HepG2 (cell line): ENCODE data around the gene TOR1AIP1. TPM values are rescaled to one million over a fixed set of nuclear protein-coding genes. Genes with fewer than 3 reads are reported as not detected.

Experiments used
- HDAC6 ChIP-seq: fragments of 200-600 bp; sonication (generic); IDR thresholded peaks from 2 replicates; pipeline ENCODE4 v1.7.0; 2017; ENCODE audit warnings: mild to moderate bottlenecking, antibody characterized with exemption, low read length, low read depth
- NFE2L1 ChIP-seq: sonication (generic); formaldehyde crosslinking; IDR thresholded peaks from 2 replicates; pipeline ENCODE4 v1.4.0; 2020; ENCODE audit warnings: missing genetic modification reagents, mild to moderate bottlenecking, borderline replicate concordance
- RBM22 ChIP-seq: fragments of 200-400 bp; formaldehyde crosslinking; optimal IDR thresholded peaks from 2 replicates; pipeline ENCODE3; 2017; ENCODE audit warnings: mild to moderate bottlenecking, low read length, moderate library complexity
- RFX1 ChIP-seq: fragments of 450-650 bp; IDR thresholded peaks from 2 replicates; pipeline ENCODE4 v1.6.1; 2017
- SOX6 ChIP-seq, 2 experiments: fragments of 450-650 bp in 1 of 2; sonication (generic) in 1 of 2; formaldehyde crosslinking in 1 of 2; IDR thresholded peaks; 2 replicates each; pipeline versions ENCODE4 v1.4.0 to v1.6.1; 2017 to 2020; ENCODE audit warnings: antibody characterized with exemption in 1 of 2, mild to moderate bottlenecking in 1 of 2, missing genetic modification reagents in 1 of 2
- ZNF292 ChIP-seq: sonication (generic); formaldehyde crosslinking; IDR thresholded peaks from 2 replicates; pipeline ENCODE4 v1.8.1; 2022; ENCODE audit warnings: mild to moderate bottlenecking, low read depth, missing genetic modification reagents, borderline replicate concordance
- ZNF337 ChIP-seq: sonication (generic); formaldehyde crosslinking; IDR thresholded peaks from 2 replicates; pipeline ENCODE4 v1.5.1; 2020; ENCODE audit warnings: missing genetic modification reagents, low read depth, mild to moderate bottlenecking, borderline replicate concordance
- ZNF354B ChIP-seq: sonication (generic); formaldehyde crosslinking; IDR thresholded peaks from 2 replicates; pipeline ENCODE4 v1.8.0; 2022; ENCODE audit warnings: mild to moderate bottlenecking, missing genetic modification reagents
- polyA plus RNA-seq, 8 experiments: library from polyadenylated mRNA; depleted of rRNA in 3 of 8; stranded (reverse) in 7 of 8; unstranded in 1 of 8; fragments of >200 nt; fragmentation: Illumina TruSeq in 4 of 8; extraction: Trizol in 4 of 8; gene quantifications; 2 replicates each; pipeline versions ENCODE4 v1.2.1 to v1.2.3, GENCODE V29; 2011 to 2016; ENCODE audit warnings: low read depth in 4 of 8, missing spikeins in 1 of 8, mixed read lengths in 1 of 8; ENCODE audit not compliant: insufficient read depth in 1 of 8
- total RNA-seq, 5 experiments: library from RNA; depleted of rRNA; stranded (reverse); fragments of >200 nt; fragmentation: Illumina TruSeq; extraction: Trizol; gene quantifications; 2 replicates each; pipeline ENCODE4 v1.2.3, GENCODE V29; 2016; ENCODE audit warnings: low read depth in 1 of 5
- TF ChIP-seq, protein P1 (sequence below): sonication (generic); formaldehyde crosslinking; IDR thresholded peaks from 2 replicates; pipeline ENCODE4 v1.8.0; 2023; ENCODE audit warnings: mild to moderate bottlenecking, missing genetic modification reagents
- TF ChIP-seq, protein P2 (sequence below), 2 experiments: fragments of 450-650 bp in 1 of 2; sonication (generic) in 1 of 2; formaldehyde crosslinking; IDR thresholded peaks; 2 replicates each; pipeline versions ENCODE4 v1.5.0 to v1.8.0; 2020 to 2022; ENCODE audit warnings: mild to moderate bottlenecking in 1 of 2, missing genetic modification reagents in 1 of 2
- TF ChIP-seq, protein P3 (sequence below): sonication (generic); formaldehyde crosslinking; IDR thresholded peaks from 2 replicates; pipeline ENCODE4 v1.5.0; 2020; ENCODE audit warnings: missing genetic modification reagents
- TF ChIP-seq, protein P4 (sequence below): IDR thresholded peaks from 2 replicates; pipeline ENCODE4 v1.6.1; 2016; ENCODE audit warnings: low read depth, control low read depth
- TF ChIP-seq, protein P5 (sequence below): fragments of 450-650 bp; IDR thresholded peaks from 2 replicates; pipeline ENCODE4 v1.6.1; 2017; ENCODE audit warnings: mild to moderate bottlenecking
- TF ChIP-seq, protein P6 (sequence below): sonication (generic); formaldehyde crosslinking; IDR thresholded peaks from 2 replicates; pipeline ENCODE4 v1.8.1; 2023; ENCODE audit warnings: missing genetic modification reagents, mild to moderate bottlenecking, borderline replicate concordance
- TF ChIP-seq, protein P7 (sequence below): sonication (generic); formaldehyde crosslinking; IDR thresholded peaks from 2 replicates; pipeline ENCODE4 v1.5.1; 2020; ENCODE audit warnings: missing genetic modification reagents, mild to moderate bottlenecking, borderline replicate concordance
- TF ChIP-seq, protein P8 (sequence below): IDR thresholded peaks from 2 replicates; pipeline ENCODE4 v1.6.1; 2016; ENCODE audit warnings: missing biosample characterization, missing genetic modification reagents, low read depth

TOR1AIP1 gene
- total and polyA plus RNA-seq, 2 of the 13 experiments (the other 11 are each of a cell fraction or from before 2014, with no cell fraction given) = 15.6 to 29.0 TPM

DNA sequence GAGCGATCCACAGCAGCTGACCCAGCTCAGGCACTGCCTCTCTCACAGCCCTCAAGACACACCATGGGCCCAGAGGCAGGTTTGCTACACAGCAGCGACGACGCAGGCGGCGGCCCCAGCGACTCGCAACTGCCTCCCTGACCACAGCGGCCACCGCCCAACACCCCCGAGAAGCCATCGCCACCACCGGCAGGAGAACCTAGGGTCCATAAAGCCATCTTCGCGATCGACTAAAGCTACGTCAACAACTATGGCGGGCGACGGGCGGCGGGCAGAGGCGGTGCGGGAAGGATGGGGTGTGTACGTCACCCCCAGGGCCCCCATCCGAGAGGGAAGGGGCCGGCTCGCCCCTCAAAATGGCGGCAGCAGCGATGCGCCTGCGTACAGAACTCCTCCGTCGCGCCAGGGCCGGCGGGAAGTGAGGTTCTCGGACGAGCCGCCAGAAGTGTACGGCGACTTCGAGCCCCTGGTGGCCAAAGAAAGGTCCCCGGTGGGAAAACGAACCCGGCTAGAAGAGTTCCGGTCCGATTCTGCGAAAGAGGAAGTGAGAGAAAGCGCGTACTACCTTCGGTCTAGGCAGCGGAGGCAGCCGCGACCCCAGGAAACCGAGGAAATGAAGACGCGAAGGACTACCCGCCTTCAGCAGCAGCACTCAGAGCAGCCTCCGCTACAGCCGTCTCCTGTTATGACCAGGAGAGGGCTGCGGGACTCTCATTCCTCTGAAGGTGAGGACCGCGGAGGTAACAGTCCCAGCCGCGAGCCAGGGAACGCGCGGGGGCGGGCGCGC lies at the start of gene TOR1AIP1 (continued):
- TF ChIP-seq, protein P1, sequence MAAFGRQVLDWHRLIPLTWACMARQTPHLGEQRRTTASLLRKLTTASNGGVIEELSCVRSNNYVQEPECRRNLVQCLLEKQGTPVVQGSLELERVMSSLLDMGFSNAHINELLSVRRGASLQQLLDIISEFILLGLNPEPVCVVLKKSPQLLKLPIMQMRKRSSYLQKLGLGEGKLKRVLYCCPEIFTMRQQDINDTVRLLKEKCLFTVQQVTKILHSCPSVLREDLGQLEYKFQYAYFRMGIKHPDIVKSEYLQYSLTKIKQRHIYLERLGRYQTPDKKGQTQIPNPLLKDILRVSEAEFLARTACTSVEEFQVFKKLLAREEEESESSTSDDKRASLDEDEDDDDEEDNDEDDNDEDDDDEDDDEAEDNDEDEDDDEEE (CRISPR knock-in tag) = no peak; the same call in 1 of the 2 replicates
- TF ChIP-seq, protein P2, sequence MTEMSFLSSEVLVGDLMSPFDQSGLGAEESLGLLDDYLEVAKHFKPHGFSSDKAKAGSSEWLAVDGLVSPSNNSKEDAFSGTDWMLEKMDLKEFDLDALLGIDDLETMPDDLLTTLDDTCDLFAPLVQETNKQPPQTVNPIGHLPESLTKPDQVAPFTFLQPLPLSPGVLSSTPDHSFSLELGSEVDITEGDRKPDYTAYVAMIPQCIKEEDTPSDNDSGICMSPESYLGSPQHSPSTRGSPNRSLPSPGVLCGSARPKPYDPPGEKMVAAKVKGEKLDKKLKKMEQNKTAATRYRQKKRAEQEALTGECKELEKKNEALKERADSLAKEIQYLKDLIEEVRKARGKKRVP (CRISPR knock-in tag; IDR thresholded peaks at IDR 0.05) = peak in 1 of 2 experiments; percentile 40; a peak in 1 of 4 replicates
- TF ChIP-seq HDAC6 = no peak
- TF ChIP-seq, protein P3, sequence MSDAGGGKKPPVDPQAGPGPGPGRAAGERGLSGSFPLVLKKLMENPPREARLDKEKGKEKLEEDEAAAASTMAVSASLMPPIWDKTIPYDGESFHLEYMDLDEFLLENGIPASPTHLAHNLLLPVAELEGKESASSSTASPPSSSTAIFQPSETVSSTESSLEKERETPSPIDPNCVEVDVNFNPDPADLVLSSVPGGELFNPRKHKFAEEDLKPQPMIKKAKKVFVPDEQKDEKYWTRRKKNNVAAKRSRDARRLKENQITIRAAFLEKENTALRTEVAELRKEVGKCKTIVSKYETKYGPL (CRISPR knock-in tag) = no peak; the same call in 1 of the 2 replicates
- TF ChIP-seq RFX1 = no peak
- no peak for TF ChIP-seq NFE2L1 (CRISPR knock-in tag)
- no peak for TF ChIP-seq SOX6 (IDR thresholded peaks at IDR 0.05)
- peak; percentile 75 for TF ChIP-seq SOX6 (CRISPR knock-in tag; IDR thresholded peaks at IDR 0.05)
- TF ChIP-seq, protein P4, sequence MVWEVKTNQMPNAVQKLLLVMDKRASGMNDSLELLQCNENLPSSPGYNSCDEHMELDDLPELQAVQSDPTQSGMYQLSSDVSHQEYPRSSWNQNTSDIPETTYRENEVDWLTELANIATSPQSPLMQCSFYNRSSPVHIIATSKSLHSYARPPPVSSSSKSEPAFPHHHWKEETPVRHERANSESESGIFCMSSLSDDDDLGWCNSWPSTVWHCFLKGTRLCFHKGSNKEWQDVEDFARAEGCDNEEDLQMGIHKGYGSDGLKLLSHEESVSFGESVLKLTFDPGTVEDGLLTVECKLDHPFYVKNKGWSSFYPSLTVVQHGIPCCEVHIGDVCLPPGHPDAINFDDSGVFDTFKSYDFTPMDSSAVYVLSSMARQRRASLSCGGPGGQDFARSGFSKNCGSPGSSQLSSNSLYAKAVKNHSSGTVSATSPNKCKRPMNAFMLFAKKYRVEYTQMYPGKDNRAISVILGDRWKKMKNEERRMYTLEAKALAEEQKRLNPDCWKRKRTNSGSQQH (CRISPR knock-in tag) = no peak
- TF ChIP-seq ZNF354B (CRISPR knock-in tag) = no peak
- TF ChIP-seq, protein P5, sequence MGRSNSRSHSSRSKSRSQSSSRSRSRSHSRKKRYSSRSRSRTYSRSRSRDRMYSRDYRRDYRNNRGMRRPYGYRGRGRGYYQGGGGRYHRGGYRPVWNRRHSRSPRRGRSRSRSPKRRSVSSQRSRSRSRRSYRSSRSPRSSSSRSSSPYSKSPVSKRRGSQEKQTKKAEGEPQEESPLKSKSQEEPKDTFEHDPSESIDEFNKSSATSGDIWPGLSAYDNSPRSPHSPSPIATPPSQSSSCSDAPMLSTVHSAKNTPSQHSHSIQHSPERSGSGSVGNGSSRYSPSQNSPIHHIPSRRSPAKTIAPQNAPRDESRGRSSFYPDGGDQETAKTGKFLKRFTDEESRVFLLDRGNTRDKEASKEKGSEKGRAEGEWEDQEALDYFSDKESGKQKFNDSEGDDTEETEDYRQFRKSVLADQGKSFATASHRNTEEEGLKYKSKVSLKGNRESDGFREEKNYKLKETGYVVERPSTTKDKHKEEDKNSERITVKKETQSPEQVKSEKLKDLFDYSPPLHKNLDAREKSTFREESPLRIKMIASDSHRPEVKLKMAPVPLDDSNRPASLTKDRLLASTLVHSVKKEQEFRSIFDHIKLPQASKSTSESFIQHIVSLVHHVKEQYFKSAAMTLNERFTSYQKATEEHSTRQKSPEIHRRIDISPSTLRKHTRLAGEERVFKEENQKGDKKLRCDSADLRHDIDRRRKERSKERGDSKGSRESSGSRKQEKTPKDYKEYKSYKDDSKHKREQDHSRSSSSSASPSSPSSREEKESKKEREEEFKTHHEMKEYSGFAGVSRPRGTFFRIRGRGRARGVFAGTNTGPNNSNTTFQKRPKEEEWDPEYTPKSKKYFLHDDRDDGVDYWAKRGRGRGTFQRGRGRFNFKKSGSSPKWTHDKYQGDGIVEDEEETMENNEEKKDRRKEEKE = no peak
- TF ChIP-seq, protein P6, sequence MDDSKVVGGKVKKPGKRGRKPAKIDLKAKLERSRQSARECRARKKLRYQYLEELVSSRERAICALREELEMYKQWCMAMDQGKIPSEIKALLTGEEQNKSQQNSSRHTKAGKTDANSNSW = peak; percentile 97
- TF ChIP-seq RBM22 = no peak
- TF ChIP-seq ZNF292 (CRISPR knock-in tag) = peak; percentile 76
- TF ChIP-seq, protein P7, sequence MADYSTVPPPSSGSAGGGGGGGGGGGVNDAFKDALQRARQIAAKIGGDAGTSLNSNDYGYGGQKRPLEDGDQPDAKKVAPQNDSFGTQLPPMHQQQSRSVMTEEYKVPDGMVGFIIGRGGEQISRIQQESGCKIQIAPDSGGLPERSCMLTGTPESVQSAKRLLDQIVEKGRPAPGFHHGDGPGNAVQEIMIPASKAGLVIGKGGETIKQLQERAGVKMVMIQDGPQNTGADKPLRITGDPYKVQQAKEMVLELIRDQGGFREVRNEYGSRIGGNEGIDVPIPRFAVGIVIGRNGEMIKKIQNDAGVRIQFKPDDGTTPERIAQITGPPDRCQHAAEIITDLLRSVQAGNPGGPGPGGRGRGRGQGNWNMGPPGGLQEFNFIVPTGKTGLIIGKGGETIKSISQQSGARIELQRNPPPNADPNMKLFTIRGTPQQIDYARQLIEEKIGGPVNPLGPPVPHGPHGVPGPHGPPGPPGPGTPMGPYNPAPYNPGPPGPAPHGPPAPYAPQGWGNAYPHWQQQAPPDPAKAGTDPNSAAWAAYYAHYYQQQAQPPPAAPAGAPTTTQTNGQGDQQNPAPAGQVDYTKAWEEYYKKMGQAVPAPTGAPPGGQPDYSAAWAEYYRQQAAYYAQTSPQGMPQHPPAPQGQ (CRISPR knock-in tag) = no peak
- TF ChIP-seq, protein P8, sequence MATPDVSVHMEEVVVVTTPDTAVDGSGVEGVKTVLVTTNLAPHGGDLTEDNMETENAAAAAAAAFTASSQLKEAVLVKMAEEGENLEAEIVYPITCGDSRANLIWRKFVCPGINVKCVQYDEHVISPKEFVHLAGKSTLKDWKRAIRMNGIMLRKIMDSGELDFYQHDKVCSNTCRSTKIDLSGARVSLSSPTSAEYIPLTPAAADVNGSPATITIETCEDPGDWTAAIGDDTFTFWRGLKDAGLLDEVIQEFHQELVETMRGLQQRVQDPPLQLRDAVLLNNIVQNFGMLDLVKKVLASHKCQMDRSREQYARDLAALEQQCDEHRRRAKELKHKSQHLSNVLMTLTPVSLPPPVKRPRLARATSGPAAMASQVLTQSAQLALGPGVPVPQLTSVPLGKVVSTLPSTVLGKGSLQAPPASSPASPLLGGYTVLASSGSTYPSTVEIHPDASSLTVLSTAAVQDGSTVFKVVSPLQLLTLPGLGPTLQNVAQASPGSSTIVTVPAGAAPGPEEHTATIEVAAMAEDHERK (CRISPR knock-in tag) = 0 out of 2 replicates have a peak, but pooled peaks have one; percentile 30
- TF ChIP-seq ZNF337 = peak; percentile 59; the same call in 1 of the 2 replicates
